ENCODE data around the gene ECE1. TPM values are rescaled to one million over a fixed set of nuclear protein-coding genes. Genes with fewer than 3 reads are reported as not detected.

The ECE1 gene
- total RNA-seq, 1 donor from 2014 or later = 37.2 TPM

GRCh38 chr1:21270086-21270689 is 20.1 kb downstream of the ECE1 start:
- no peaks in the 10 kb centered on the region for H3K27me3 Mint-ChIP-seq
- no peak overlapping the region for H3K4me3 Mint-ChIP-seq
- H3K4me1 Mint-ChIP-seq (ENCODE audit: unreplicated experiment) = peaks cover 16% of the 10 kb centered on the region
- H3K27ac Mint-ChIP-seq = no peak overlapping the region
- DNase-seq (ENCODE audit: extremely low spot score, unreplicated experiment) = no peak
- H3K36me3 Mint-ChIP-seq = peaks cover 23% of the 10 kb centered on the region
- H3K9me3 Mint-ChIP-seq = no peaks in the 10 kb centered on the region
- TF ChIP-seq, protein P1, sequence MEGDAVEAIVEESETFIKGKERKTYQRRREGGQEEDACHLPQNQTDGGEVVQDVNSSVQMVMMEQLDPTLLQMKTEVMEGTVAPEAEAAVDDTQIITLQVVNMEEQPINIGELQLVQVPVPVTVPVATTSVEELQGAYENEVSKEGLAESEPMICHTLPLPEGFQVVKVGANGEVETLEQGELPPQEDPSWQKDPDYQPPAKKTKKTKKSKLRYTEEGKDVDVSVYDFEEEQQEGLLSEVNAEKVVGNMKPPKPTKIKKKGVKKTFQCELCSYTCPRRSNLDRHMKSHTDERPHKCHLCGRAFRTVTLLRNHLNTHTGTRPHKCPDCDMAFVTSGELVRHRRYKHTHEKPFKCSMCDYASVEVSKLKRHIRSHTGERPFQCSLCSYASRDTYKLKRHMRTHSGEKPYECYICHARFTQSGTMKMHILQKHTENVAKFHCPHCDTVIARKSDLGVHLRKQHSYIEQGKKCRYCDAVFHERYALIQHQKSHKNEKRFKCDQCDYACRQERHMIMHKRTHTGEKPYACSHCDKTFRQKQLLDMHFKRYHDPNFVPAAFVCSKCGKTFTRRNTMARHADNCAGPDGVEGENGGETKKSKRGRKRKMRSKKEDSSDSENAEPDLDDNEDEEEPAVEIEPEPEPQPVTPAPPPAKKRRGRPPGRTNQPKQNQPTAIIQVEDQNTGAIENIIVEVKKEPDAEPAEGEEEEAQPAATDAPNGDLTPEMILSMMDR (conservative IDR thresholded peaks at IDR 0.05) = peak; percentile 87

GRCh38 chr1:21269461-21270085 is 20.7 kb downstream of the ECE1 start:
- TF ChIP-seq, protein P1 (conservative IDR thresholded peaks at IDR 0.05) = no peak
- no peak overlapping the region for H3K27ac Mint-ChIP-seq
- peaks cover 21% of the 10 kb centered on the region for H3K36me3 Mint-ChIP-seq
- H3K4me1 Mint-ChIP-seq (ENCODE audit: unreplicated experiment) = peaks cover 15% of the 10 kb centered on the region
- no peaks in the 10 kb centered on the region for H3K27me3 Mint-ChIP-seq
- no peak for DNase-seq (ENCODE audit: extremely low spot score, unreplicated experiment)
- no peak overlapping the region for H3K4me3 Mint-ChIP-seq
- no peaks in the 10 kb centered on the region for H3K9me3 Mint-ChIP-seq

GRCh38 chr1:21268281-21269239 is 21.7 kb downstream of the ECE1 start:
- Mint-ChIP-seq H3K9me3 (no peaks in the 10 kb centered on the region), H3K36me3 (peaks cover 21% of the 10 kb centered on the region), H3K4me1 (ENCODE audit: unreplicated experiment) (peaks cover 12% of the 10 kb centered on the region), H3K4me3 (no peak overlapping the region), H3K27ac (peak overlapping the region; percentile 50), H3K27me3 (no peaks in the 10 kb centered on the region)
- no peak for DNase-seq (ENCODE audit: extremely low spot score, unreplicated experiment)
- TF ChIP-seq, protein P1 (conservative IDR thresholded peaks at IDR 0.05) = no peak

DNA sequence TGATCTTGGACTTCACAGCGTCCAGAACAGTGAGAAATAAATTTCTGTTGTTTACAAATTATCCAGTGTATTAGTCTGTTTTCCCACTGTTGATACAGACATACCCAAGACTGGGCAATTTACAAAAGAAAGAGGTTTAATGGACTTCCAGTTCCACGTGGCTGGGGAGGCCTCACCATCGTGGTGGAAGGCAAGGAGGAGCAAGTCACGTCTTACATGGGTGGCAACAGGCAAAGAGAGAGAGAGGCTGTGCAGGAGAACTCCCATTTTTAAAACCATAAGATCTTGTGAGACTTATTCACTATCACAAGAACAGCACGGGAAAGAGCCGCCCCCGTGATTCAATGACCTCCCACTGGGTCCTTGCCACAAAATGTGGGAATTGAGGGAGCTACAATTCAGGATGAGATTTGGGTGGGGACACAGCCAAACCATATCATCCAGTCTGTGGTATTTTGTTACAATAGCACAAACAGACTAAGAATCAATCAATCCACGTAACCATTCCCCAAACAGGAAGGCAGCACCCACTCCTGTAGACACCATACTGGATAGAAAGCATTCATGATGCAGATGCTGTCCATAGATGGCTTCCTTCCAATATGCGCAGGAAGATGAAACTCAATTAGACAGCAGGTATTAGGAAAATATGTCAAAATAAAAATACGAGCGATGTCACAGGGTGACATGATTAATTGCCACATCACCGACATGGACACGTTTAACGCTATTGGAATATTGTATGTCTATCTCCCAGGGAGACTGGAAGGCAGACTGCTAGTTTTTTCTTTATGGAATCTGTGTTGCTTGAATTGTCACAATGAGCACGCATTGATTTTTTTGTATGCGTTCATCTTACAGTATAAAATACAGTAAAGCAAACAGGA is 22.8 kb downstream of the ECE1 start:
- DNase-seq (ENCODE audit: extremely low spot score, unreplicated experiment) = no peak
- H3K27me3 Mint-ChIP-seq = no peaks in the 10 kb centered on the region
- H3K4me3 Mint-ChIP-seq = no peak overlapping the region
- peaks cover 23% of the 10 kb centered on the region for H3K36me3 Mint-ChIP-seq
- TF ChIP-seq, protein P1 (conservative IDR thresholded peaks at IDR 0.05) = no peak
- H3K9me3 Mint-ChIP-seq = no peaks in the 10 kb centered on the region
- no peak overlapping the region for H3K27ac Mint-ChIP-seq
- H3K4me1 Mint-ChIP-seq (ENCODE audit: unreplicated experiment) = peaks cover 19% of the 10 kb centered on the region

Measured in type B pancreatic cell (in vitro differentiated cells).